GM19468 (cell line): ENCODE data around the gene DYNLT3.

Source experiments
- ATAC-seq: cut with Tn5 transposase; IDR thresholded peaks from one replicate; pipeline ENCODE4 v1.9.1; 2021; ENCODE audit warnings: mild to moderate bottlenecking, moderate library complexity, moderate number of reproducible peaks; ENCODE audit not compliant: unreplicated experiment; ENCODE audit errors: extremely low read depth

Gene DYNLT3

GRCh38 chrX:37796310-37796709, 51.1 kb downstream of the DYNLT3 start:
- no peak for ATAC-seq
